NCI-H2227 (cell line): Measurements from ENCODE around the gene MST1R.
A peak's percentile ranks its signal among the peaks of the same experiment; 100 is the strongest.

ENCODE experiments used
- DNase-seq: peaks from one replicate; lab custom pipeline; 2025; ENCODE audit not compliant: unreplicated experiment; lab: John Stamatoyannopoulos, UW

Gene MST1R

DNA sequence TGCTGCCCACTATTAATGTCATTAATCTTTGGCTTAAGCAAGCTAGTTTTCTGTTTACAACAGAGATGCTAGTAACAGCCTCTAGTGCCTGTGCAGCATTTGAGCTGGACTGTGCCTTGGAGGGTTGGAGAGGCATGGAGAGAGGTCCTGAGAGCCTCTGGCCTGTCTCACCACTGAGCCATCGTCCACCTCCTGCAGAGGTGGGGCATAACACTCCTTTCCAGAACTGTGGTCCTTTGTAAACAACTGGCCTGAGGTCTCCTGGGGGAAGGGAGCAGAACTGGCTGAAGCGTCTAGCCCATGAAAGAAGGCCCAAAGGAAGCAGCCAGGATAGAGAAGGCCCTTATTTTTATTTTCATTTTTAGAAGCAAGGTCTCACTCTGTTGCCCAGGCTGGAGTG lies 24.0 kb downstream of the MST1R start:
- no peak for DNase-seq

DNA sequence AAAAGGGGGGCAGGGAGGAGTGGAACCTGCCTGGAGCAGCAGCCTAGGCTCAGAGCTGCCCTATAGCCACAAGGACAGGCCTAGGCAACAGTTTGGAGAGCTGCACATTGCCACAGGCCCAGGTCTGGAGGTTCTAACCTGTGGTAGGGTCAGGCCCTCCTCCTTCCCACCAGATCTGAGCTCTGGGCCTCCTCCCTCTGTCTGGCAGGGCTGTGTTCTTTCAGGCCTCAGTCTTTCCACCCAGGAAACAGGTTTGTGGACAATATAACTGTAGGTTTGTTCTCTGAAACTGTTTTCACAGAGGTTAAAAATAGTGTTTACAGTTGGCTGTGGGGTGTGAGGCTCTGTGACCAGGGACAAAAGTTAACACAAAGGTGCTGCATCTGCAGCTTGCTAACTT lies 25.0 kb downstream of the MST1R start:
- no peak for DNase-seq

DNA sequence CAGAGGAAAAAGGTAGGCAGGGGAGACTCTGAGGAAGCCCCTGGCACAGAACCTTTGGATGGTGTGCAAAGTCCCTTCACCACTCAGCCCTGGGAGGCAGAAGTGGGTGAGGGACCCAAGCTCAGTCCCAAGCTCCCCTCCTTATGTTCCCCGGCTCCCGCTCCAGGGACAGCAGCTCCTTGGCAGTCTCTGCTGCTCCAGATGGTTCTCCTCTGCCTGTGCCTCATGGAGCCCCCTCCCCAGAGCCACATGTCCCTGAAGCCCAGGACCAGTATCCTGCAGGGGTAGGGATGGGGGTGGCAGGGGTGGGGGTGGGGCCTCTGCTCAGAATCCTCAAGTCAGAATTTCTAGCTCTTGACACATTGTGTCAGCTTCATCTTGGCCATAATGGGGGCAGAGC lies 26.0 kb downstream of the MST1R start:
- no peak for DNase-seq

DNA sequence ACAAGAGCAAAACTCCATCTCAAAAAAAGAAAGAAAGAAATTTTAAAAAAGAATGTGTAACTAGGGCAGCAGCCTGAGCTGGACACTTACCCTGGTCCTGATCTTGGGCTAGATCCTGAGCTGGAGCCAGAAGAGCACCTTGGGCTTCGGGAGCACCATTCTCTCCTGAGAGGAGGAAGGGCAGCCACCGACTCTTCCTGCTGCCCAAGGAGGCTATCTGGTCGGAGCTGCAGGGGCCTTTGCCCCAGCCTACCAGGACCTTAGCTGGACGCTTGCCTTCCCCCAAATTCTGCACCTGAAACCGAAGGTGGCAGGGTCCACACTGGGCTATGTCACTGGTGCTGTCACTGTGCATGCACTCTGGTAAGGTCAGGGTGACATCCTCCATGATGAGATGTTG lies 27.1 kb downstream of the MST1R start:
- no peak for DNase-seq

DNA sequence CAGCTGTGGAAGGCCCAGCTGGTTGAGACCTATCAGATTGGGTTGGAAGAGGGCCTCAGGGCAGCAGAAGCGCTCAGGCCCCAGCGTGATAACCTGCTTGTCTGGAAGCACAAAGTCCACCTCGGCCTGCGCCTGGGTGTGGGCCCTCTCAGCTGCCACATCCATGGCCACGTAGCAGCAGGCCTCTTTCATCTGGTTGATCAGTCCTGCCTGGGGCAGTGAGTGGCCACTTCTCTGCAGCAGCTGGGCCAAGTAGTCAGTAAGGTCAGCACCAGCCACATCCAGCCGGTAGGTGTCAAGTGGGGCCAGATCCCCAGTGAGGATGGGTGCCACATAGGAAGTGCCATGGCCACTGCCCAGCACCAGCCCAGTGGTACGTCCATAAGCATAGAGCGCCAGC lies 30.1 kb downstream of the MST1R start:
- no peak for DNase-seq

DNA sequence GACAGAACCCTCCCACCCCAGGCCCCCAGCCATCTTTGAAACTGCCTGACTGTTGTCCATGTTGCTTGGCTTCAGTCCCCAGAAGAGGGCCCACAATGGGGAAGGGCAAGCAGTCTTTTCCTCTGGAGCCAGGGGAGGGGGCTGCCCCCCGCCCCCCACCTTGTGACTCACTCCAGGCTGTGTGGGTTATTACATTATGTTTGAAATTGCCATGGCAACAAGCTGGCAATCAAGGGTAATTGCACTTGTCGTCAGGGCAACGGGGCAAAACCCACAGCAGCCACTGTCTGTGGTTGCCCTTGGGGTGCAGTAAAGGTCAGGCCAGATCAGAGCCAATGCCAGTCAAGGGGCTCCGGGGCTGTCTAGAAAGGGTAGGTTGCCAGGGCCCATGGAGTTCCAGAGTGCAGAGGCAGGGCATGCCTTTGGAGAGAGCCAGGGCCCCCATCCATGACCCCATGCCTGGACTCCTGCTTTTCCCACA lies 30.8 kb downstream of the MST1R start:
- peak; percentile 66 for DNase-seq

DNA sequence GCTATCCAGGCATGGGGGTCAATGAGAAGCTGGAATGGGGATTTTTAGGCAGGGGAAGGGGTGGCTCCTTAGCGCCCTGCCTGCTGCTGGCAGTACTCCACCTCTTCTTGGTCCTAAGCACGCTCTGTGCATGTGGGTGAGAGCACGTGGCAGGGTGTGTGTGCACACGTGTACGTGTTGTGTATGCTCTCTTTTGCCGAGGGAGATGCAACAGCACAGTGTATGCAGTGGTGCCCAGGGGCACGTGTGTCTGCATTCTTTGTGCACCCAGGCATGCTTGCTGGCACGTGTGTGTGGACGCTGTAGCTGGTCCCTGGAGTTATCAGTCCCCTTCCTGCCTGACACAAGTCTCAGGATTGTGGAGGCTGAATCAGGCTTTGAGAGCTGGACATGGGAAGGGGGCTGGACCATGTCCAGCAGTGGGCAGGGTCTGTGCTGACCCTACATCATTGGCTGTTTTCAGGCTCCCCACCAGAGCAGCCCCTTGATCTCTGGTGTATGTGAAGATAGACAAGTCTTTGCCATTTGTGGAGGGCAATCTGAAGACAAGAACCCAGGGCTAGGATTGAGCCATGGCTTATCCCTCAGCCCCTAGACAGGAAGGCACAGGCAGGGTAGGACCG lies 32.0 kb downstream of the MST1R start:
- no peak for DNase-seq

DNA sequence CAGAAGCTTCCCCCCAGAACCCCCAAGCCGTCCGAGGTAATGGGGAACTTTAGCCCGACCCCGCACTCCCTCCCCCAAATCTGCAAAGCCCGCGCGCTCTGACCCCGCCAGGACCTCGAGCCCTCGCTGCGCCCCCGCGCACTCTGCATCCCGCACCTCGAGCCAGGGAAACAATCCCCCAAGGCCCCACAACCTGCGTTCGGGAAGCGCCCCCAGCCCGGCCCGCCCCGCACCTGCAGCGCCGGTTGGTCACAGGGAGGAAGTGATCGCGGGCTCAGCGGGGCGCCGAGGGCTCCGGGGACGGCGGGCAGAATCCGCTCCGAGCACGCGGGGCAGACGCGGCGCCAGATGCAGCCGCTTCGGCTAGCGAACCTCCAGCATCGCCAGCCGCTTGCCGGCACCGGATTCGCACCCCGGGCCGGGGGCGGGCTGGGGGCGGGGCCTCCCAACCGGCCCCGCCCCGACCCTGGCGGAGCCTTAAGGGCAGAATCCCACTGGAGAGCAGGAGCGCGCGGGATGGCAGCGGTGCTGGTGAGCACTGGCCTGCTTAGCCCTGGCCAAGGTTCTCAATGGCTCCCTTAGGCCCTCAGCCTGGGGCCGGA lies 34.0 kb downstream of the MST1R start, which contains the start of gene CAMKV:
Gene CAMKV, minus strand, starts transcription at position 382 of the 602 bp plus-strand sequence. CDS start 7,518 bp downstream, outside the sequence.
- peak; percentile 72 for DNase-seq

DNA sequence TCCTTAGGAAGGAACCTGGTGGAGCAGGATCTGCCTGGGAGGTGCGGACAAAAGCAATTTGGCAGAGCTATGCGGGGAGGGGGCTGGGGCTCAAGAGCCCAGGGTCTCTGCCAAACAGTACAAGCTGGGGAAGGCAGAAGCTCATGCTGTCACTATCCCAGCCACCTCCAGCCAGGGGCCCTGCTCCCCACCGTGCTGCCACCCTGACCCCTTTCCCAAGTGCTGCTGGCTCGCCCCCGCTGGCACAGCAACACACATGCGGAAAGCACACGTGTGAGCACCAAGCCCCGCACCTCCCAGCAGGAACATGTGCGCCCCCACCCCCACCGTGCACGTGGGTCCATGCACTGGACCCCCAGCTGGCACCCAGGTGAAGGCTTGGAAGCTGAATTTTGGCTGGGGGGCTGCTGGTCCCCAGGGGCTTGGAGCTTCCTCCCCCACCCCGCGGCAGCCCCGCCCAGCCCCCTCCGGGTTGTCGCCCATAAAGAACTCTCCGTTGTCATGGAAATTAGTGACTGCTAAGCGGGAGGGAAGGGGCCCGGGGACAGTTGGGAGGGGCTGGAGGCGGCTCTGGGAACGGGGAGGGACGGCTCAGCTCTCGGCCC lies 34.7 kb downstream of the MST1R start:
- peak; percentile 58 for DNase-seq

DNA sequence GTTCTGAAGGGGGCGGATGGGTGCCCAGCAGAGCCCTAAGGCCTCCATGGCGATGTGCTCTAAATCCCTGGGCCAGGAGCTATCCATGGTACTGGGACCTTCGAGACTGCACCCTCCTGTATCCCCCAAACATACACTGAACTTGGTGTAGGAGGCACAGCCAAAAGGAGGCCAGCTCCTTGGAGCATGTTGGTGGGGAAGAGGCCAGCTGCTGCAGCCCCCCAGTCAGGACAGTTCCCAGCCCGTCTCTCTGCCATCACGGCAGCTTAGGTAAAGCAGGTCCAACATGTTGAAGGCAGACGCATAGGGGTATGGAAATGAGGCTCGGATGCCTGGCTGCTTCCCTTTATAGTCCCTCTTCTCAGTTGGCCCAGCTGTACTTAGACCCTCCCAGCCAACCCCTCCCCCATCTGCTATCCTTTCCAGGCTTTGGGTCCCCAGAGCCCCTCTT lies 35.8 kb downstream of the MST1R start:
- no peak for DNase-seq

DNA sequence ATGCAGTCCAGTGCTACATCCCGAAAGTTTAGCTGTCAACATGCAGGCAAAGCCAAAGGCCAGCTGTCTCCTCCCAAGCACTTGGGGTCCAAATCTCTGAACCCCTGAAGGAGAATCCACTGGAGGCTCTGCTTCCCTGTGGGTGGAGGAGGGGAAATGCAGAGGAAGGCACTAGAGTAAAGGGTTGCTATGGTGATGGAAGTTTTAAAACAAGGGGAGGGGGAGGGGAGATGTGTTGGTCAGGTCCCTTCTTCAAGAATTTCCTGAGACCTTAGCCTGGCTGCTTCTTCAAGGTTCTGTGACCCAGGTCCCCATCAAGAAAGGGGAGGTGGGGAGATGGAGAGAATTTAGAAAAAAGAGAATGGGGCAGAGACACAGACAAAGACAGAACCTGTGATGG lies 36.3 kb downstream of the MST1R start:
- peak; percentile 14 for DNase-seq

DNA sequence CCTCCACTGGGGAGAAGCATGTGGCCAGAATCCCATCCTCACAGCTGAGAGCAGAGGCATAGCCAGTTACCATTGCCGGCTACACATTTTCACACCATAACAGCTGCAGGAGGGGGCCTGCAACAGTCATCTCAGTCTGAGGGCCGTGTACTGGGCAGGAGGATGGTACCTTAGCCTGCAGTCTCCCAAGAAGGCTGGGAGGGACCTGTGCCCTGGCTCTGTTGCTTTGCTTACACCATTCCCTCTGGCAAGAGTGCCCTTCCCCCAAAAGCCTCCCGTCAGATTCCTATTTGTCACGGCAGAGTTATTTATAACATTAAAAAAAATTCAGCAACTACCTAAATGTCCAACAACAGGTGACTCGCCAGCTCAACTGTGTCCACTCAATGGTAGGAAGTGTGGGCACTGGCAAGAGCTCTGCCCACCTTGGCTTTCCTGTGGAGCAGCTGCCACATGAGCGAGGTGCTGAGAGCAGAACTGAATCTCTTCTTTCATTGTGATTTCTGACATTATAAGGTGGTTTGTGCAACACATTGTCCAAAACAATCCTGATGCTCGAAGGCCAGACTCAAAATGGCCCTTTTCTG lies 38.4 kb downstream of the MST1R start:
- no peak for DNase-seq

DNA sequence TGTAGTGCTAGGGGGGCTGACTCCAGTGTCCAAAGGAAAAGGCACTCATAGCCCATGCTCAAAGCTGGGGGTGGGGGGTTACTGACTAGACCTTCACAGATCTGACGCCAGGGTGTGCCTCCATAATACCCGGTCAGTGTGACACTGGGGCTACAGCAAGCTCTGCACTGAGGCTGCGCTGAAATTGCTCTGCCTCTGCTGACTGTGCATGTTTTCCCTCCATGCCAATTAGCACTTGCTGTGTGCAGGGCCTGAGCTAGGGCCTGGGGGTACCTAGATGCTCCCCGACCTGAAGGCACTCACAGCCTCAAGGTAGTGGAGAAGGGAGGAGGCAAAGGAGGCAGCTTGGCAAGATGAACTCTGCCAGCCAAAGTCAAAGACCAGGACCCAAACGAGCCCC lies 39.2 kb downstream of the MST1R start:
- DNase-seq, result peak; percentile 20

DNA sequence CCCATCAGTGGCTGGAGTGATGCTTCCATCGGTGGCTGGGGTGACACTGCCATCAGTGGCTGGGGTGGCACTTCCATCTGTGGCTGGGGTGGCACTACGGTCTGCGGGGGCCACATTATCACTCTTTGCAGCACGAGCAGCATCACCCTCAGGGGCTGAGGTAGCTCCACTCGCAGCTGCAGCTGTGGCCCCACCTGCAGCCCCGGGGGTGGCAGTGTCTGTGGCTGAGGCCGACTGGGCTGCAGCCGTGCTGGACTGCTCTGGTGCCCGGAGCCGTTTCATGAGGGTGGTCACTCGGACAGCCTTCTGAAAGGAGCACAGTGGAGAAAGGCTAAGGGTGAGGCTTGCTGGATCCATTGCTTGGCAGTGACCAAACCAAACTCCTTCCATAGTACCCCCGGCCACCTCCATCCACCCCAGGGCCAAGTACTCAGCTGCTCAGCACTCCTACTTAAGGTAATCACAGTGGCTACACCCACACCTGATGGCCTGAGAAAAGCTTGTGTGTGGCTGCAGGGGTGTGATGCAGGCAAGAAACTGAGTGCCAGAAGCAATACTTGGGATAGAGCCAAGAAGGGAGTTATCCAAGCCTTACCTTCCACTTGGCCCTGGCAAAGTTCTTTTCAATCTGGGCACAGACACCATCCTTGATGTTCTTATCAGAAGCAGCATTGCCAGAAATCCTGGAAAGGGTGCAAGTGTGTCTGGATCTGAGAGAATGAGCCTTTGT lies 43.9 kb downstream of the MST1R start:
- DNase-seq, result no peak

DNA sequence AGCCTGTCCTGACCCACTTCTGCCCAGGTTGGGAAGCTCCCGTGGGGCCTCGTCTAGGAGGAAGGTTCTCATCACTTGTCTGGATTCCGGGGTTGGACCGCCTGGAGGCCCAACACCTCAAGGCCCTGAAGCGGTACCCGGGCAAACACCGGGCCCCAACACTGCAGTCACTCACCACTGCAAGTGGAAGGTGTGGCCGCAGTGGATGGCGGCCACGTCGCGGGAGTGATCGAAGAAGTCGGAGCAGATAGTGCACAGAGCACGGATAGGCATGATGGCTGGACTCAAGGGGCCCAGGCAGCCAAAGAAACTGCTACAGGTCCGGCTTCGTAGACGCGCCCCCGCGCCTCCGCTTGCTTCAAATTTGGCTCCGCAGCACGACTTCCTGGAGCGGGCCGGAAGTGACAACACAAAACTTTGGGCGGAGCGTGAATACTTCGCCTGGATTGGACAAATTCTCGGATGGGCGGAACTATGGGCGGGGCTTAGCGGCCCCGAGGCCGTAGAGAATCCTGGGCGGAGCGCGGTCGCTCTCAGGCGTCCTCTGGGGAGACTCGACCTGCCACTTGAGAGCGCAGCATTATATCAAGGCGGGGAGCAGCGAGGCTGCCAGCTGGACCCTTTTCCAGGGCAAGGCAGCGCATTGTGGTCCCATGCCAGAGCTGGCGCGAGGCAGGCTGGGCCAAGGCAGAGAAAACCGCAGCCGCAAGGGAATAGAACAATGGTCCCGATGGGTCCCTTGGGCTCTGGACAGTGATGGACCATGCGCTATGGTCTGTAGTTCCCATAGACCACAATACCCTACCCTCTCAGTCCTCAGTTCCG lies 47.3 kb downstream of the MST1R start, which contains the start of gene TRAIP:
Gene TRAIP, minus strand, starts transcription at position 384 of the 825 bp plus-strand sequence. Its CDS starts 111 bp downstream, at position 273.
- peak; percentile 96 for DNase-seq

DNA sequence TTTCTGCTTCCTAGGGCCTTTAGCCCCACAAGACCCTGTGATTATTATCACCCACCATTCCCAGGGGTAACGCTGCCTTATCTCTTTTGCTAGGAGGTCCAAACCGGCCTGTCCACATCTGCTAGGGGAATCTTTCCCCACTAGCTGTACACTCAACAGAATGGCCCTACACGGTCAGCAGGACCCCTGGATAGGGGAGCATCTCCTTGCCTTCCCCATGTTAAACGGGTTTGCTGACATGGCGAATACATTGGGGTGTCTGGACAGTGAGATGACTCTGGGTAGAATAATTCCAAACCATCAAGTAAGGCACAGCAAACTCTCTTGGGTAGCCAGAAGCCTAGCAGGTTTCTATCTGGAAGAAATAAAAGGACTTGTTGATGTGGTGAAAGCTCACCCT lies 48.0 kb downstream of the MST1R start:
- no peak for DNase-seq

DNA sequence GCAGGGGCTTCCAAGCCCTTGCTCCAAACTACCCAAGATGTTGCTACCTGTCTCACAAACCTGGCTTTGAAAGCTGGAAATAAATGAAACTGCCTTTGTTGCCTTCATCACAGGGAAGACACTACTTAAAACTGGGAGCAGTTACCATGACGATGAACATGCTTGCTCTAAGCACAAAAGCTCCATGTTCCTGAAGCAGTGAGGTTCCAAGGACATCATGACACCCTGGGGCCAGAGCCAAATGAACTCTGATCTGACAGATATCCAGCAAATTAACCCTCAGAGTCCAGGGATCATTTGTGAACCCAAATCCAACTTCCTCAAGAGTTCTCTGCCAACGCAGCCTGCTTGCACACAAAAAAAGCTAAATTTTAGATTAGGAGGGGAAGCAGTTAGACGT lies 58.0 kb downstream of the MST1R start:
- DNase-seq, result no peak

DNA sequence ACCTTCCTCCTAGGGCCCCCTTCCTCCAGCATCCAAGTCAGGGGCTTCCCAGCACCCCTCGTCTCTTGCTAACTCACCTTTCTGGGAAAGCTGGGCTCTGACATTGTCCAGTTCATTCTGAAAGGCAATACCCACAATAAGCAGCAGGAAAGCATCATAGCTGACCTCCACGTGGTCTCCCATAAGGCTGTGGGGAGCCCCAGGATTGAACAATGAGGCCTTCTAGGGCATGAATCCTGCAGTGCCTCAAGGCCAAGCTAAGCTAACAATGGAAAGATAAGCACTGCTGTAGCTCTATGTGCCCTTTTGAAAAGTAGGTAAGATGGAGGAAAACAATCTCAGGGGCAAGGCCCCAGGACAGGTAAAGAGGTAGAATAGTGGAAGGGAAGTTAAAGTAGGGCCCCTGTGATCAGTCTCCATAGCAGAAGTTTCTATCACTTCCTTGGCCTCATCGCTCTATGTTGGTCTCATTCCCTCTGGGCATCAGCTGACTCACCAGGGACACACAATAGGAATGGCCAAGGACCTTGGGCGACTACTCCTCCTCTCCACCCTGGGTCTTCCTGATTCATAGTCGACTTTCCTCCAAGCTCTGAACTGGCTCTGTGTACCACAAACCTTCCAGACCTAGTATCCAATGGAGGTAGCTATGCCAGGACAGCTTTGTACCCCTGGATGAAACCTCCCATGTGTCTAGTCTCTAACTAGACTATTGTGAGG lies 59.0 kb downstream of the MST1R start:
- DNase-seq, result no peak

DNA sequence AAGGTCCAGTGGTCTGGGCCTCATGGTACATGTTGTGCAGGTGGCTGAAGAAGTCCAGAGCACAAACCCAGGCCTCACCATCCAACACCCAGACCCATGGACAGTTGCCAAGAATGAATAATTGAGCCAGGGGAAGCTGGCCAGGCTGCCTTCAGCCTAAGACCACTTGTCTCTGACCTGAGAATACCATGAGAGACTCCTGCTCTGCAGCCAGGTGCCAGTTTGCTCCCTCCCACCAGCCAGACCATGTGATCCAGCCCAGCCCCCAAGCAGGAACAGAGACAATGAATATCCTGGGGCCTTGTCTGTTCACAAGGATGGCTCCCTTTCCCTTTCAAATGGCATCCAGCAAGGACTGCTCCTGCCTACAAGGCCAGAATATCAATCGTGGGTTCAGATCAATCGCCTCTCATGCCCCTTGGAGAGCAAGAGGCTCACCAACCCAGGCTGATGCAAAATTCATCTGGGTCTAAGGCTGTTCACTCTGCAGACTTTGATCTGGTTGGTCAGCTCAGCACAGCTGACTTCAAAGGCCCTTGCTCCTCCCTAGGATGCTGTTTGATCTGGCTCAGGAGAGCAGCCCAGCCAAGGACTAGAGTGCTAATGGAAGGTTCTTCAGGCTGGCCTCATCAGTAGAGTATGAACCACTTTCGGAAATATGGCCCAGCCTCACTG lies 60.7 kb downstream of the MST1R start:
- no peak for DNase-seq
